ENCODE results near the gene ACOXL.

ACOXL gene

DNA sequence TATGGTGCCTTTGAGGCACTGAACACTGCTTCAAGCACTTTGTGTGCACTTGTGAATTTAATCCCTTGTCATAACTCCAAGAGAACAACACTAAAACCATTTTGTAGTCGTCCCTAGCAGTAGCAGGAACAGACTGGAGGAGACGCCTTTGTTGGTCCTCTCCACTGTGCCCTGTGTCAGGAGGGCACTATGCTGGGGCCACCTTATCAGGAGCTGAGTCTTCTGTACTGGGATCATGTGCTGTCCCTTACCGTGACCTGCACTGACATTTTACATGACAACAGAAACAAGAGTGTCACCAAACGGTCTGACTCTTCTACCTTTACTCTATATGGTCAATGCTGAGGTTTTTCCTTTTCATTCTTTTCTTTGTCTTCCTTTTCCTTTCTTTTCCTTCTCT, 62.0 kb downstream of the ACOXL start:
- no peak for DNase-seq (ENCODE audit: low read depth)

DNA sequence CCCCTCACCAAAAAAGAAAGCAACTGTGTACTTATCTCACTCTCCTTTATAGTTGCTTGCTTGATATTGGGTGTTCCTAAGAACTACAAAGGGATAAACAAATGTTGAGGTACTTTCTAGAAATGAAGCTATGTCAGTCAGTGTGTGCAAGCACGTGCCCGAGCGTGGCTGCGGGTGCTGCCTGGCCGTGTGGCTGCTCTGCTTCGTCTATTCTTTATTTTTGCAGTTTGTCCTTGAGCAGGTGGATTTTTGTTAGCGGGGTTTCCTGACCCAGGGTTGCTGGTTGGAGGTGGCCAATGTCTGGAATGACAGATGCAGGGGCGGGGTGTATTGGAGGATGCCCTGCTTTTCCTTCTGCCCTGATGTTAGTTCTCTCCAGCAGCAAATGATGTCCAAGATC, 62.6 kb downstream of the ACOXL start:
- DNase-seq (ENCODE audit: low read depth): no peak

DNA sequence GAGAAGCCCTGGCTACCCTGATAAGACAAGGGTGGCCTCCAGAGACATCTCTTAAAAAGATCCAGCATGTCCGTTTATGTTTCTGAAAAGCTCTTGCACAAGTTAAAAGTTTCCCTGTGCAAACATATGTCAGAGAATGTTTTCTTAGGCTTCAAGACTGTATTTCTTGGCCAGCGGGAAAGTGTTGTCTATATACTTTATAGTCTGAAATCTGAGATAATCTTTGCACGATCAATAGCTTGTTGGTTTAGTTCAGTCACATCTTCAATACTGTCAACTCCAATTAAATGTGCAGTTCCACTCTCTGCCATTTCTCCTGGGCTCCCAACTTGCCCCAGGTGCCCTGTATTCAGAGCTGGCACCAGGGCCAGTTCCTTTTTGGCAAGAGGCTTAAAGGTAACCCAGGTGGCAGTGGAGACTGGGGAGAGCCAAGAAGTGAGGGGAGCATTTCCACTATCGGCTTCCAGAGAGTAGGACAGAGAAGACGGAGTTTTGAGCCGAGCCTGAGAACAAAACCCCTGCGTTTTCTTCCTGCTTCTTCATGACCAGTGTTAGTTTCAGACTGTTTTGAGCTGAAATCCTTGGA, 64.4 kb downstream of the ACOXL start:
- DNase-seq (ENCODE audit: low read depth): no peak

DNA sequence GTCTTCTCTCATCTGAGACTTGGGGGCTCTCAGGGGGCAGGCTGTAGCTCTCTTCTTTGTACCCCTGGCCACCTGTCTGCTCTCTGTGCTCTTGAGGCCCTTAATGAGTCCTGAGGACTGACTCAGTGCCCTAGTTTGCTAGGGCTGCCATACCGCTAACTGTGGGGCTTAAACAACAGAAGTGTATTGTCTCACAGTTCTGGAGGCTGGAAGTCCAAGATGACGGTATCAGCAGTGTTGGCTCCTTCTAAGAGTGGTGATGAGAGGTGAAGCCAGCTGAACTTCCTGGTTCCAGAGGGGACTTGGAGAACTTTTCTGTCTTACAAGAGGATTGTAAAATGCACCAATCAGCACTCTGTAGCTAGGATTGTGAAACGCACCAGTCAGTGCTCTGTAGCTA, 67.0 kb downstream of the ACOXL start:
- no peak for DNase-seq (ENCODE audit: low read depth)

DNA sequence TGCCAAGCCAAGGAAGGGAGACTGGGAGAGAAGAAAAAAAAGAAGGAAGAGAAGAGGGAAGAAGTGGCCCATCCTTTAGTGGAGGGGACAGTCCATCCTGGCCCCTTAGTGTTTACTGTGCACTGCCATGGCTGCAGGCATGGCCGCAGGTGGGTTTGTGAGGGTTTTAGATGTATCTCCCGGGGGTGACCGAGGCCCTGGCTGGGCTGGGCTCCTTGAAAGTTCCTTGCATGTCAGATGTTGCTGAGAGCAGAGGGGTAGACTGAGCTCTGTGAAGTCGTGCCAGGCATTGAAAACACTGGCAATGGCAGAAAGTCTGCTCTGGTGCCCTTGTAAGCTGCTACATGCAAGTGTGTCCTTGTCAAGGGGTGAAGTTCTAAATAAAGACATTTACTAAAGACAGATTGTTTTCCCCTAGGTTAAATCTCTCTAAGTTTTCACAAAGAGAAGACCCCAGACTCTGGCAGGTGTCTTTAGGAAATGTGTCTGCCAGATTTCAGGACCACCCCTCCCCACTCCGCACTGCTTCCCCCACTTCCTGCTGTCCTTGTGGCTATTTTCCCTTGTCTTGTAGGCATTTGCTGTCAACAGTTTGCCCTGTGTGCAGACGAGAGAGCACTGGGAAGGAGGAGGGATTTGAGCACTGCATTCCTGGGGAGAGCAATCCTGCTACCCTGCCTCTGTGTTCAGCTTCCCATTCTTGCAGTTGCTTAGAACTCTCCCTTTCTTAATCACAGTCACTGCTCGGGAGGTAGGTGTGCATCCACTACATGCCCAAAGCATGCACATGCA, 68.4 kb downstream of the ACOXL start:
- DNase-seq (ENCODE audit: low read depth): no peak

DNA sequence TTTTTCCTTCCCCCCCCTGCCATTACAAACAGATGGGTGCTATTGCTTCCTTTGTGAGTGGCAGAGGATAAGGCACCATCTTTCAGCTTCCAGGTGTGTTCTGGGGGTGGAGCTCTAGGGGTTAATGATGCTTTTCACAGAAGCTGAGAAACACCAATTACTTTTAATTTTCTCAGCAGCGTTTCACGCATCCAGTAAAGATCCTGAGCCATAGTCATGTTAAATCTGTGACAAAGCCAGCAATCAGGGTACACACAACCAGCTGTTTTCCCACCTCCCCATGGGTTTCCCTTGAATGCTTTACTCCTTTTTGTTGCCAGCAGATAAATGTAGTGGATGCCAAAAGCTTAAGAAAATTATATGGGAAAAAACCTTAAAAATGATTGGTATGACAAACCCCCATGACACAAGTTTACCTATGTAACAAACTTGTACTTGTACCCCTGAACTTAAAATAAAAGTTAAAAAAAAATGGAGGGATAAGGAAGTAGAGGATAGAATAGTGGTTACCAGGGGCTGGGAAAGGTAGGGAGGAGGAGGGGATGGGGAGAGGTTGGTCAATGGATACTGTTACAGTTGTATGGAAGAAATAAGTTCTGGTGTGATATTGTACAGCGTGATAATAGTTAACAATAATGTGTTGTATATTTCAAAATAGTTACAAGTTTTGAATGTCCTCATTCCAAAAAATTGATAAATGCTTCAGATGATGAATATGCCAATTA, 70.0 kb downstream of the ACOXL start:
- no peak for DNase-seq (ENCODE audit: low read depth)

DNA sequence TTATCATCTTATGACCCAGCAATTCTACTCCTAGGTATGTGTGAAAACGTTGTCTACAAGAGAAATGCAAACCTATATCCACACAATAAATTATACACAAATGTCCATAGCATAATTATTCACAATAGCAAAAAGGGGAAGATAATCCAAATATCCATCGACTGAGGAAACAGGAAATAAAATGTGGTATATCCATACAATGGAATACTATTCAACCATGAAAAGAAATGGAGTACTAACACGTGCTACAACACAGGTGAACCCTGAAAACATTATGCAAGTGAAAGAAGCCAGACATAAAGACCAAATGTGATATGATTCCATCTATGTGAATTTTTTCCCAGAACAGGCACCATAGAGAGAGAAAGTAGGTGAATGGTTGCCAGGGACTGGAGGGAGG, 72.1 kb downstream of the ACOXL start:
- no peak for DNase-seq (ENCODE audit: low read depth)

DNA sequence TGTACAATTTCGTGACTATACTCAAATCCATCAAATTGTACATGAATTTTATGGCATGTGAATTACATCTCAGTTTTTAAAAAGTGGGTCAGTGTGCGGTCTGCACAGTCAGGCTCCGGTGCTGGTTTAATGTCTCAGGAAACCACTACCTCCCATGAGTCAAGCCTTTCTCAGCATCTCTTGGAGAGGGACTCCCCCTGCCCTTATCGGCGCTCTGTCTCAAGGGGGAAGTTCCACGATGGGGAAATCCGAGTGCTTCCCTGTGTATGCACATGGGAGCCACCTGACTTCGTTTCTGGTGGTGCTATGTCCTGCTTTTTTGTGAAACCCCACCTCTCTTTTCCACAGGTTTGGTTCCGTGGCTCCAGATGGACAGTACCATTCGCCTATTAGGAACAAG, 72.5 kb downstream of the ACOXL start:
- DNase-seq (ENCODE audit: low read depth): no peak

DNA sequence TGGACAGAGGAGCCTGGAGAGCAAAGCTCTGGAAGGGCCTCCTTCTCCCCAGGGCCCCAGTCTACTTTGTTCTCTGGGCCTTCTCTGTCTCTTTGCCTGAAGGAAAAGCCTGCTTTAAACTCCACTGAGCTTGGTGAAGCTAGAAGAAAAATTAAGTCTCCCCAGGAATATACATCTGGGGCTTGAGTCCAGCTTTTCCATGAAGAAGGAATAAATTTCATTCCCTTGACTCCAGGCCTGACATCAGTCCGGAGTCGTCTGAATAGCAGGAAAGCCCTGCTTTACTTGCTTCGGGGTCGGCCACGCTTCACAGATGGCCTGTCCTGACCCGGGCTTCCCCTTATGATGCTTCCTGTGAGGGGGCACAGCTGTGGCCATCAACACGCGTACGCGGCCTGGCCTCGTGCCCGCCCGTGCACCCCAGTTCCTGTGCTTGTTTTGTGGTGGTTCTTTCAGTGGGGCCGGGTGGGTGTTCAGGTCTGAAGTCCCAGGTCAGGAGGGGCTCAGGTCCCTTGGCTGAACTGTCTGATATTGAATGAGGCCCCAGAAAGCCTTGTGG, 73.6 kb downstream of the ACOXL start:
- no peak for DNase-seq (ENCODE audit: low read depth)

DNA sequence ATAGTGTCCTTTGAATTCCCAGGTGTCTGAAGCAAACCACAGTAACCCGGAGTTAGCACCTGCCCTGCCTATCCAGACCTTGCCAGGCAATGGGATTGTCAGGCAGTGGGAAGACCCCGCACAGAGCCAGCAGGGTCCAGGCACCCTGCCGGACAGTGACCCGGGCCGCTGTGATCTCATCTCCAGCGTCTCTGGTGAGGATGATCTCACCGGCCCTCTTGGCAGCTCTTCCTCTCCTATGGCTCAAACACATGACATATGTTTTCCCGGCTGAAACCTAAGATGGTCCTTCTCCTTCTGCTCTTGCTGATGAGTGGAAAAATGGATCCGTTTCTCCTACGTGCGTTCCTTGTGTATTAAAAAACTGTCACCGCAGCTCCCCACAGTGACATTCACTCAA, 75.1 kb downstream of the ACOXL start:
- DNase-seq (ENCODE audit: low read depth): no peak

DNA sequence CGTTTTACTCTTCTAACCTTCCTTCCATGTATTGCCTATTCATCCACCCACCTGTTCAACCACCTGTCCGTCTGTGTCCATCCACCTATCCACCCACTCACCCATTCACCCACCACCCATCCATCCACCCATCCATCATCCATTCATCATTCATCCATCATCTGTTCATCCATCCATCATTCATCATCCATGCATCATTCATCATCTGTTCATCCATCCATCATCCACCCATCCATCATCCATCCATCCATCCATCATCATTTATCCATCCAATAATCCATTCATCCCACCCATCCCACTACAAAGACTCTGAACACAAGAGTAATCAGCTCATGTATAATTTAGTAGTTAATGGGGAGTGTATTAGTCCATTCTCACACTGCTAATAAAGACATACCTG, 78.0 kb downstream of the ACOXL start:
- DNase-seq (ENCODE audit: low read depth): no peak

DNA sequence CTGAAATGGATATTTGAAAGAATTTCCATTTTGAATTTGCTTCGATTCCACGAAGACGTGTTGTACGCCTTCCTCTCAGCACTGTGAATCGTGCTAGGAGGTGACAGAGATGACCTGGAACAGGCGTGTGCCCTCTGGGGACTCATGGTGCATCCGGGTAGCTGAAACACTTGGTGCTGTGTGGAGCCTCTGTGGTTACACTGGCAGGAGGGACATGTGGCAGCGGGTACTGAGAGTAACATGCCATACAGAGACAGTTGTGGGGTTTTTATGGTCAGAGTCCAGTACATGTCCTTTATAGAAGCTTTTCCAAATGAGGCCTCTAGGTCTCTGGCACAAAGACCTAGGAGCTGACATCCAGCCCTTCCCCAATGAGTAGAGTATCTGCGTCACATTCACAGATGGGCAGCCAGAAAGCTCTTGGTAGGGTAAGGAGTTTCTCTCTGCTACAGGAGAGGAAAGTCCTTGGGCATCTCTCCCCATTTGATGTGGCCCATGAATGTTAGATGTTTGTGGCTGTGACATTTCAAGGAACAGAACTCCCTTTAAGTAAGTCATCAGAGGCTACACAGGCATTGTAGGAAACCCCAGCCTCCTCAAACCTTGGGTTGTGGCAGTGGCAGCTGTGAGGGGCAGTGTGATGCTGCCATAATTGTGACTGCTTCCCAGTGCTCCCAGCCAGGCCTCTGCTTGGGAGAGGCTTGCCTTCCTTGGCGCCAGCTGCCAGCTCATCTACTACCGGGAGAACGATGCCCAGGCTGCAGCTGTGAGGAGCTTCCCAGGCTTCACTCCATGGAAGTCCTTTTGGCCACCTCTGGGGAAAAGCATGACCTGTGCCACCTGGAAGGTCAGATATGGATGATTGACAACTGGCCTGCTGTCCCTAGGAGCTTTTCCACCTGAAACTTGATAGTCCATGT, 80.6 kb downstream of the ACOXL start:
- DNase-seq (ENCODE audit: low read depth): no peak

DNA sequence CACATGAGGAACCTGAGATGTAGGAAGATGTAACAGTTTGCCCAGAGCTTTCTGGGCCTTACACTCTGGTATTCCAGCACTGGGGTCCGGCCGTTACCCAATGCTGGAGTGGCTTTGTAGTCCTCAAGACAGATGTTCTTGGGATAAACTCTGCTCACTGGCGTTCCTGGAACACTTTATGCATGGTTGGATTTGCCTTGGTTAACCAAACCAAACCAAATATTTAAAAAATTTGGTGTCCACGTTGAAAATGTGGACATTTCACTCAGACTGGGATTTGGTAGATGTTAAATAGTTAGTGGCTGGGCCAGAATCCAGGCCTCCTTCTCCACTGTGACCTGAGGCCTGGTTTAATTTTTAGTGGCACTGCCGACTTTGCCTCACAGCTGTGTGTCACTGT, 81.5 kb downstream of the ACOXL start:
- no peak for DNase-seq (ENCODE audit: low read depth)

DNA sequence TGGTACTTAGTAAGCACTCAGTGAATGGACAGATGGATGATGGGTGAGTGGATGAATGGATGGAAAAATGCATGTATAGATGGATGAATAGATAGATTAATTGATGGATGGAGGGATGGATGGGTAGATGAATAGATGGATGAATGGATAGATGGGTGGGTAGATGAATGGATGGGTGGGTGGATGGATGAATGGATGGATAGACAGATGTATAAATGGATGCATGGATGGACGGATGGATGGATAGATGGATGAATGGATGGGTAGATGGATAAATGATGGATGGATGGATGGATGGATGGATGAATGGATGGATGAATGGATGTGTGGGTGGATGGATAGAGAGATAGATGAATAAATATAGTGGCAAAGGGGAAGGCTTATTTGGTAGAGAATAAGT, 83.6 kb downstream of the ACOXL start:
- DNase-seq (ENCODE audit: low read depth): no peak

DNA sequence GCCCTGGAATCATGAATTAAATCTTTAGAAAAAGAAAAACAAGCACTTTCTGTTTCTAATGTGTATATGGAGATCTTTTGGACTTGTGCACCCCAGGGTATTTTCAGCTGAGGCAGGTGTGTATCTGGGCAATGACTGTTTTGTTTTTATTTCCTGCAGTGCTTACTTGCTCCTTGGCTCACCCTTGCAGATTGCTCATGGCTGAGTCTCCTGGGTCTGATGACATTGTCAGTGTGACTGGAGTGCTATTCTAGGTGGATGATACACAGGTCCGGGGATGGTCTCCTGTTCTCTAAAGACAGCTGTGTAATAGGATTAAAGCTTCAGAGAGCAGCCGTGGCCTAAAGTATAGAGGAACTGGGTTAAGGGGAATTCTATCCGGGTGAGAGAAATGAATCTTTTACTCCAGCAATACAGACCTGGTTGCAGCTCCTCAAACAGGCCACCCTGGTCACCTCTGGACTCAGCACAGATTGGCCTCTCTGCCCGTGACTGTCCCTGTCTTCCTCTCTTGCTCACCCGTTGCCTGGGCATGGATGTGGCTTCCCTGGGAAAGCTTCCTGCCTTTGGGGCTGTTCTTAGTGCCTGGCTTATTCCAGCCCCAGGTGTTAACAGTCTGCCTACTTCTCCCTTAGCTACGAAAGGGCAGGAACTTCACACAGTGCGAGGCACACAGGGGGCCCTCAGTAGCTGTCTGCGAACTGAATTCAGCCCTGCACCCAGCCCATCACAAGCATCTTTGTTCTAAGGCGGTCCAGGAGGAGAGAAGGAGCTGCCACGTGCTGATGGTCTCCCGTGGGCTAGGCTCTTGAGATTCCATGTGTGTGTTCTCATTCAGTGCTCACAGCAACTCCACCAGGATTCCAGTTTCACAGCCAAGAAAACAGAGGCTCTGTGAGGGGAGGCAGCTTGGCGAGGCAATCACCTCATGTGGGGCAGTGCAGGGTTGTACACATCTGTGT, 84.3 kb downstream of the ACOXL start:
- no peak for DNase-seq (ENCODE audit: low read depth)

DNA sequence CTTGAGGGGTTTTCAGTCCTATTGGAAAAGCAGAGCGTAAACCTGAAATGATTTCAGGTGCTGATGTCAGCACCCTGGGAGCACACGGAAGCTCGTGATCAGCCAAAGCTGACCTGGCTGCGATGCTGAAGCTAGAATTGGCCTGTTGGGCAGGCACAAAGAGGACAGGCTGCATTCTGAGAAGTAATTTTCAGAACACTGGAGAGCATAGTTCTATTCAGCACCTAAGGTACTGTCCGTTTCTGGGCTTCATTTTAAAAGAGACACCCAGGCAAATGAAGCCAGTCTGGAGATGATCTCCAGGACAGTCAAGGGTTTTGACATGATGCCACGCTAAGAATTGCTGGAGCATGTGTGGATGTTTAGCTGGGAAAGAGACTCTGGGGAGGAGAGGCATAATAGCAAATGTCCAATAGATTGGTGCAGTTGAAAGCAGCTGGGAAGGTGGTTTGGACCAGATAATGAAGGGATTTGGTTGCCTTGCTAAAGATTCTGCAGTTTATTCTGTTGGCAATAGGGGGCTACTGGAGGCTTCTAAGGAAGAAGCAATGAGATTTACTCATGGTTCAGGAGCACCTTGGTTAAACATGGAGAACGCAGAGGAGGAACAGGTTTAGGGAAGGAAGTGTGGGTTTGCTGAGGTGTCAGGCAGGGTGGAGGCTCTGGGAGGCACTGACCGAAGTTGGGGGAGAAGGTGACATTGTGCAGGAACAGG, 86.6 kb downstream of the ACOXL start:
- no peak for DNase-seq (ENCODE audit: low read depth)

DNA sequence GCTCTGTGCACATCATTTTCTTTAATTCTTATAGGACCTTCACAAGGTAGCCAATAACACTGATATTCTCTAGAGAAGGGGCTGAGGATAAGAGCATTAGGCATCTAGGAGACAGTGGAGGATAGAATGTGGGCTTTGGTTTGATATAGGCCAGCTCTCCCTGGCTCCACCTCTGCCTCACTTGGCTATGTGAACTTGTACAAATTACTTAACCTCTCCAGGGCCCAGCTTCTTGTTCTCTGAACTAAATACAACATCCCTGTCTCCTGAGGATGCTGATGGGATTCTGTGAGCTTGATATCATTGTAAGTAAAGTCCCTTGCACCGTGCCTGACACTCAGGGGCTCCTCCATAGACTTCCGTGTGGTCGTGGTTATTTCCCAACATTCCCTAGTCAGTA, 87.3 kb downstream of the ACOXL start:
- DNase-seq (ENCODE audit: low read depth): no peak

DNA sequence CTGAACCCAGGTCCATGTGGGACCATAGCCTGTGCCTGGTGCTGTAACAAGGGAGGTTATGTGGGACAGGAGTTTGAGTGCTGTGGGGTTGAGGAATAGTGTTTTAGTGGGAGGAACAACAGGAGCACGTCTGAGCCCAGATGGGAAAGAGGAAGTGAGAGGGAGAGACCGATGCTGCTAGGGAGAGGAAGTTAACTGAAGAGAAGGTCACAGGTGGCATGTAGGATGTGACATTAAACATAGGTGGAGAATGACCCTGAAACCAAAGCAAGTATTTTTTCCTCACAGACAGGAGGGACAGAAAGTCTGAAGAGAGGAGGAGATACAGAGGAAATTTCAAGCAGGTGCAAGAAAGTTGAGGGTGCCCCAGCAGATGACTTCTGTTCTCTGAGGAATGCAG, 87.8 kb downstream of the ACOXL start:
- no peak for DNase-seq (ENCODE audit: low read depth)

DNA sequence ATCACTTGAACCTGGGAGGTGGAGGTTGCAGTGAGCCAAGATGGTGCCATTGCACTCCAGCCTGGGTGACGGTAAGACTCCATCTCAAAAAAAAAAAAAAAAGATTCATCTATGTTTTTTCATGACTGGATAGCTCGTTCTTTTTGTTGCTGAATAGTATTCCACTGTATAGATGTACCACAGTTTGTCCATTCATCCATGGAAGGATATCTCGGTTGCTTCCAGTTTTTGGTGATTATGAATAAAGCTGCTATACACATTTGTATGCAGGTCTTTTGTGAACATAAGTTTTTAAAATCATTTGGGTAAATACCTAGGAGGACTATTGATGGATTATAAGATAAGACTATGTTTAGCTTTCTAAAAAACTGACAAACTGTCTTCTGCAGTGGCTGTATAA, 90.8 kb downstream of the ACOXL start:
- no peak for DNase-seq (ENCODE audit: low read depth)

DNA sequence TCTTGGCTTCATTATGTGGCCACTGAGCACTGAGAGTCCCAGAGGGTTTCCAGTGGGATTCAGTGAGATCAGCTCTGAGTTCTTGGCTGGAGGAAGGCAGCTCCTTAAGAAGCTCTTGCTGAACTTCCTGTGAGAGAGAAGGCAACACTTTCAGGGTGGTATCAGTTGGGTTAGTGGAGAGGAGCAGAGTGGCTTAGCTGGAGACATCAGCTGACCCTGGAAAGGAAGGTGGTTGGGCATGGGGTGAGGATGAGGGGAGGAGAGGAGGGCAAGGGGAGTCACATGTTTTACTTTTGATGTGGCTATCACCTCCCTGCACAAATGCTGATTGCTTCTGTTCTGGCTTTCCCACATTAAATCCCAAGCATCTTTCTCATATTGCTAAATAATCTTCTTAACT, 95.1 kb downstream of the ACOXL start:
- DNase-seq (ENCODE audit: low read depth): no peak
